Measurements from ENCODE around the gene CKMT1B.

DNA sequence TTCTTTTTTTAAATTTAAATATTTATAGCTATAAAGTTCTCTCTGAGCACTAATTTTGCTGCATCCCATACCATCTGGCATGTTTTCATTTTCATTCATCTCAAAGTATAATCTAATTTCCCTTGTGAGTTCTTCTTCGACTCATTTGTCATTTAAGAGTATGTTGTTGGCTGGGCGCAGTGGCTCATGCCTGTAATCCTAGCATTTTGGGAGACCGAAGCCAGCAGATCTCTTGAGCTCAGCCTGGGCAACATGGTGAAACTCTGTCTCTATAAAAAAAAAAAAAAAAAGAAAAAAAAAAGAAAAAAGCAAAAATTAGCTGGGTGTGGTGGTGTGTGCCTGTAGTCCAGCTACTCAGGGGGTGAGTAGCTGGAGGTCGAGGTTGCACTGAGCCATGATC lies 41.6 kb upstream of the CKMT1B start:
- TF ChIP-seq, protein P1, sequence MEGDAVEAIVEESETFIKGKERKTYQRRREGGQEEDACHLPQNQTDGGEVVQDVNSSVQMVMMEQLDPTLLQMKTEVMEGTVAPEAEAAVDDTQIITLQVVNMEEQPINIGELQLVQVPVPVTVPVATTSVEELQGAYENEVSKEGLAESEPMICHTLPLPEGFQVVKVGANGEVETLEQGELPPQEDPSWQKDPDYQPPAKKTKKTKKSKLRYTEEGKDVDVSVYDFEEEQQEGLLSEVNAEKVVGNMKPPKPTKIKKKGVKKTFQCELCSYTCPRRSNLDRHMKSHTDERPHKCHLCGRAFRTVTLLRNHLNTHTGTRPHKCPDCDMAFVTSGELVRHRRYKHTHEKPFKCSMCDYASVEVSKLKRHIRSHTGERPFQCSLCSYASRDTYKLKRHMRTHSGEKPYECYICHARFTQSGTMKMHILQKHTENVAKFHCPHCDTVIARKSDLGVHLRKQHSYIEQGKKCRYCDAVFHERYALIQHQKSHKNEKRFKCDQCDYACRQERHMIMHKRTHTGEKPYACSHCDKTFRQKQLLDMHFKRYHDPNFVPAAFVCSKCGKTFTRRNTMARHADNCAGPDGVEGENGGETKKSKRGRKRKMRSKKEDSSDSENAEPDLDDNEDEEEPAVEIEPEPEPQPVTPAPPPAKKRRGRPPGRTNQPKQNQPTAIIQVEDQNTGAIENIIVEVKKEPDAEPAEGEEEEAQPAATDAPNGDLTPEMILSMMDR (IDR thresholded peaks at IDR 0.05), result no peak
- TF ChIP-seq POLR2AphosphoS5 (IDR thresholded peaks at IDR 0.05) (no peak), POLR2A (IDR thresholded peaks at IDR 0.05) (no peak), EP300 (IDR thresholded peaks at IDR 0.05) (no peak)
